ENCODE measurements around the gene ZNF862.

ZNF862 gene

GRCh38 chr7:149846436-149847046 lies 8.4 kb downstream of the ZNF862 start:
- DNase-seq (ENCODE audit: low read depth) = no peak

GRCh38 chr7:149849174-149849573 lies 11.0 kb downstream of the ZNF862 start:
- no peak for DNase-seq (ENCODE audit: low read depth)

- no peak for DNase-seq (ENCODE audit: low read depth)
Measured at GRCh38 chr7:149850007-149850594, 11.9 kb downstream of the ZNF862 start.

GRCh38 chr7:149850716-149851115 lies 12.5 kb downstream of the ZNF862 start:
- DNase-seq (ENCODE audit: low read depth) = no peak

- DNase-seq (ENCODE audit: low read depth) = no peak
Measured at GRCh38 chr7:149851449-149851848, 13.3 kb downstream of the ZNF862 start.

GRCh38 chr7:149853157-149853556 lies 15.0 kb downstream of the ZNF862 start:
- DNase-seq (ENCODE audit: low read depth) = no peak

GRCh38 chr7:149854611-149855360 lies 16.6 kb downstream of the ZNF862 start:
- no peak for DNase-seq (ENCODE audit: low read depth)

- DNase-seq (ENCODE audit: low read depth) = no peak
Measured at GRCh38 chr7:149855361-149856305, 17.5 kb downstream of the ZNF862 start.

- no peak for DNase-seq (ENCODE audit: low read depth)
Measured at GRCh38 chr7:149856583-149856982, 18.4 kb downstream of the ZNF862 start.

GRCh38 chr7:149859369-149859768 lies 21.2 kb downstream of the ZNF862 start:
- DNase-seq (ENCODE audit: low read depth) = no peak

- no peak for DNase-seq (ENCODE audit: low read depth)
Measured at GRCh38 chr7:149859876-149860275, 21.7 kb downstream of the ZNF862 start.

- no peak for DNase-seq (ENCODE audit: low read depth)
Measured at GRCh38 chr7:149860821-149861727, 22.9 kb downstream of the ZNF862 start.

- DNase-seq (ENCODE audit: low read depth) = no peak
Measured at GRCh38 chr7:149861728-149862045, 23.5 kb downstream of the ZNF862 start.

GRCh38 chr7:149862156-149862555 lies 24.0 kb downstream of the ZNF862 start:
- no peak for DNase-seq (ENCODE audit: low read depth)

- DNase-seq (ENCODE audit: low read depth) = no peak
Measured at GRCh38 chr7:149863500-149863899, 25.3 kb downstream of the ZNF862 start.

- DNase-seq (ENCODE audit: low read depth) = no peak
Measured at GRCh38 chr7:149864023-149864422, 25.8 kb downstream of the ZNF862 start.

- DNase-seq (ENCODE audit: low read depth) = no peak
Measured at GRCh38 chr7:149864751-149865150, 26.6 kb downstream of the ZNF862 start.

- DNase-seq (ENCODE audit: low read depth) = no peak
Measured at GRCh38 chr7:149865437-149865836, 27.3 kb downstream of the ZNF862 start.

- DNase-seq (ENCODE audit: low read depth) = no peak
Measured at GRCh38 chr7:149866139-149866778, 28.1 kb downstream of the ZNF862 start.

- DNase-seq (ENCODE audit: low read depth) = no peak
Measured at GRCh38 chr7:149866779-149867447, 28.7 kb downstream of the ZNF862 start.

Data from activated T-cell treated with anti-CD3 and anti-CD28 coated beads for 1 hour (primary cell).